ENCODE measurements around the gene ASPDH.
"Not testable (repeated sequence)": the region's sequence is repeated elsewhere in the genome, so short reads cannot be mapped to it uniquely, and the experiment has no call there.

Gene ASPDH

DNA sequence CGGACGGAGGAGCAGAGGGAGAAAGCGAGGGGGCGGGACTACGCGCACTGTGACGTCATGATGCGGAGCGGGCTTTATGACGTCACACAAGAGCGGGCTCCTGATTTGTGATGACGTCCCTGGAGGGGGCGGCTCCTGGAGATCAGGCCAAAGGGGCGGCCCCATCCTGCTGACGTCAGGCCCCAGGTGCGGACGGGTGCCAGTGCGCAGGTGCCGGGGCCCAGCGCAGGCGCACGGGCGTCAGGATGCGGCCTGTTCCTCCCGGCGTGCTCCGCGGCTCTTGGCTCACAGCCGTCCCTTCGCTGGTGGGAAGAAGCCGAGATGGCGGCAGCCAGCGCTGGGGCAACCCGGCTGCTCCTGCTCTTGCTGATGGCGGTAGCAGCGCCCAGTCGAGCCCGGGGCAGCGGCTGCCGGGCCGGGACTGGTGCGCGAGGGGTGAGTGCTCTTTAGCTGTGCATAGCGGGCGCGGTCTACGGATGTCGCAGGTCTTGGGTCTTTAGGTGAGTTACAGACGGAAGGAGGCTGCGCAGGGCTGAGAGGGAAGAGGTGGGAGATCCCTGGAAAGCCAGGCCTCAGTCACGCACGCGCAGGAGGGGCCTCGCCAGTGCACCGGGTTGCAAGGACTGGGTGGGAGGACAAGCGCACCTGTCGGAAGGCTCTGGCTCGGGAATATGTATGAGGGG lies 37.3 kb downstream of the ASPDH start, which contains the start of the genes EMC10 and GARIN5A:
Gene EMC10 (plus strand): TSS at position 284 of the 683 bp plus-strand sequence. CDS start 38 bp downstream, at position 322.
Gene GARIN5A (minus strand): TSS at position 625 of the 683 bp plus-strand sequence. CDS start 460 bp downstream, at position 165.
- DNase-seq: peak; percentile 97

DNA sequence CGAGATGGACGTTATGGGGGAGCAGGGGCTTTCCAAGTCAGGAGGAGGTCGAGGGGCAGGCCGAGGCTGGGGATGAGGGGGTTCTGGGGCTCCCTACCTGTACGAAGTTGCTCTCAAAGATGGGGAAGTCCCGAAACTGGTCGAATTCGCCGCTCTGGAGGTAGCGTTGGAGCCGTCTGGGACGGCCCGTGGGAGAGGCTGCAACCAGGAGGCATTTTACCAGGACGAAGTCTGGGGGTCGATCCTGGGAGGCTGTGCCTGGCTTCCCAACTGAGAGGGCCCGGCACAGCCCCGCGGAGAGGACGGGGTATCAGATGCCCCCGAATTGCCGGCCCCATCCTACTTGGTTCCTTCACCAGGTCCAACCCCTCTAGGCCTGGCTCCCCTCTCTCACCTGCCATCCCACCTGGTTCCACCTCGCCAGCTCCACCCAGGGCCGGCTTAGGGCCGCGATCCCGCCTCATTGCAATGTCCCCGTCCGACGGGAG lies 37.9 kb downstream of the ASPDH start:
- DNase-seq: no peak

DNA sequence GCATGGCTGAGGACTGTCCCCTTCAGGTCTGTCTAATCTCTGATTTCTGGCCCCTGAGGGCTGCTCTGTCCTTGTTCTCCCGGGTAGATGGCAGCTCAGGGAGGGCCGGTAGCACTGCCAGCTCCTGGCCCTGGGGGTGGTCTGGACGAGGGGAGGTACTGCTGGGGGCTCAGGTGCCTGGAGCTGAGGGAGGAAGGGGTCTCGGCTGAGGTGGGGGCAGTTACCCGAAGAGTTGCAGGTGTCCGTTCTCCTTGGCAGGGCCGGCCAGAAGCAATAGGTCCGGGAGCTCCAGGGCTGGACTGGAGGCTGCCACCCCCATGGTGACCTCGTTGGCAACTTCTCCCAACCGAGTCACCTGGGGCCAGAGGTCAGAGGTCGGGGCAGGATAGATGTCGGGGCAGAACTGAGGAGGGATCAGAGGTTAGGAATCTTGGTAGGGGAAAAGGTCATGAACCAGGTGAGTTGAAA lies 38.6 kb downstream of the ASPDH start:
- DNase-seq: no peak

DNA sequence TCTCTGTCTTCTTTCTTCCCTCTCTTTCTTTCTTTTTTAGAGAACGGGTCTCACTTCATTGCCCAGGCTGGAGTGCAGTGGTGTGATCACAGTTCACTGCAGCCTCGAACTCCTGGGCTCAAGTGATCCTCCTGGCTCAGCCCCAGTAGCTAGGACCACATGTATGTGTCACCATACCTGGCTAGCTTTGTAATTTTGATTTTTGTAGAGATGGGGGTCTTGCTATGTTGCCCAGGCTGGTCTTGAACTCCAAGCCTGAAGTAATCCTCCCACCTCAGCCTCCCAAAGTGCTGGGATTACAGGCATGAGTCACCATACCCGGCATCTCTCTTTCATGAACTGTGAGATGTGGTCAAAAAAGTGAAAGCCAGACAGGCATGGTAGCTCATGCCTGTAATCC lies 40.4 kb downstream of the ASPDH start:
- DNase-seq: not testable (repeated sequence)

DNA sequence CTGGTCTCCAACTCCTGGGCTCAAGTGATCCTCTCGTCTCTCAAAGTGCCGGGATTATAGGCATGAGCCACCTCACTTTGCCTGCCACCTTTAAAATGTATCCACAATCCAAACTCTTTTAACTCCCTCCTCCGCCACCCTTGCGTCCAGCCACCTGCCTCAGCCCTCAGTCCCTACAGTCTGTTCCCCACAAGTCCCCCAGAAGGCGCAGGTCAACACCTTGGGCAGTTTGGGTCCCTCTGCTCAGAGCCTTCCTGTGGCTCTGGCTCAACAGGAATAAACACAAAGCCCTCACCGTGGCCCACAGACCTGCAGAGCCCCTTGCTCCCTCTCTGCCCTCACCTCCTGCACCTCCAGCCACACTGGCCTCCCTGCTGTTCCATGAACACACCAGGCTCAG lies 44.9 kb downstream of the ASPDH start:
- DNase-seq: no peak

DNA sequence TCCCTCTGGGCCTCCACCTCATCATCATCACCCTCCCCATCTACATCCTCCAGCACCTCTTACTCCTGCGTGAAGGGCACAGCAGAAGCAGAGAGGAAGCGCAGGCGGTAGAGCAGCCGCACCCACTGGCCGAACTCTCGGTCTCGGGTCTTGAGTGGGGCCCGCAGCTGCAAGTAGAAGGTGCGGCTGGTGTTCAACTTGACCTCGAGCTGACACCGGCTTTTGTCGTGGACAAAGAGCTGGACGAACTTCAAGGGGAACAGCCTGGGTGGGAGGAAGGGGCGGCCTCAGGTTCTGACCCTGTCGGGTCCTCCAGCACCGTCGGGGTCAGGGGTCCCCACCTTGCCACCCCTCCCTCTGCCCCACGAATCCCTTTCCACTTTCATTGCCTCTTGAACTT lies 46.1 kb downstream of the ASPDH start:
- no peak for DNase-seq

DNA sequence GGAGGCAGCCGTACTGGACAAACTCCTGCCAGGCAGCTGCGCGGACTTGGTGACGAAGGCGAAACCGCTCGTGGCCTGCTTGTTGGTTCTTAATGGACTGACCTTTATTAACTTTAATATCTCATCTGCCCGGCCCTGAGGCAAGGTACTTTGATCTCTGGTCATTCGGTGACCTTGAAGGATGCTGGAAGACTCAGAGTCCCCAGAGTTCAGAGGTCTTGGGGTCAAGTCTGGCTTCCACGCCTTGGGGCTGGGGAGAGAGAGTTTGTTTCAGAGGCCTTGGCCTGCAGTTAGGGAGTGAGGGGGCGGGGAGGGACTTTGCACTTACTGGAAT lies 47.0 kb downstream of the ASPDH start:
- no peak for DNase-seq

DNA sequence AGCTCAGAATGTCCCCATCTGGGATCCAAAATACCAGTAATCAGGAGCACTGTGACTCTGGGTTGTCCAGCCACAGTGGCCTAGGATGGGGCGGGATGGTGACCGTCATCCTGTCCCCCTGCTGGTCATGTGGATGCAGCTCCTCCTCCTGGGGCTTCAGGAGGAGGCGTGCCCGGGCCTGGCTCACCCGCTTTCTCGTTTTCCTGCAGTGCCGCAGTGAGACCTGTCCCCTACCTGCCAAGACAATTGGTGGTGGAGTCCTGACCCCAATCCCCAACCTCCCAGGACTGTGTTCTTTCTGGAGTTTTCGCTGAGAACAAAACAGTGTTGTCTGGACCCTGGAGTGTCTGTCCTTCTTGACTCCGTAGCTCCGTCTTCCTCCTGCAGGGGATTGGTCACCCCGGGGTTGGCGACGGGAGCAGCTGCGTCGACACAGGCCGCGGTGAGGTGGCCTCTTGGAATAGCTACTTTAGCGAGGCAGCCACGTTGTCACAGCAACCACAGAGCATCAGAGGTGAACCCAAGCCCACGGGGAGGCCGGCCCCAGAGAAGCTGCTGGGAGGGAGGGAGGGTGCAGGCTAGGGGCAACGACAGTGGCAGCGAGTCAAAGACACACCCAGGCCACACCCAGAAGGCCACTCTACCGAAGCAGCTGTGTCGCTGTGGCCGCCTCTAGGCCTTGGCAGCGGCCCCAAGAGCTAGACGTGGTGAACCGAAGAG lies 47.6 kb downstream of the ASPDH start:
- DNase-seq: no peak

DNA sequence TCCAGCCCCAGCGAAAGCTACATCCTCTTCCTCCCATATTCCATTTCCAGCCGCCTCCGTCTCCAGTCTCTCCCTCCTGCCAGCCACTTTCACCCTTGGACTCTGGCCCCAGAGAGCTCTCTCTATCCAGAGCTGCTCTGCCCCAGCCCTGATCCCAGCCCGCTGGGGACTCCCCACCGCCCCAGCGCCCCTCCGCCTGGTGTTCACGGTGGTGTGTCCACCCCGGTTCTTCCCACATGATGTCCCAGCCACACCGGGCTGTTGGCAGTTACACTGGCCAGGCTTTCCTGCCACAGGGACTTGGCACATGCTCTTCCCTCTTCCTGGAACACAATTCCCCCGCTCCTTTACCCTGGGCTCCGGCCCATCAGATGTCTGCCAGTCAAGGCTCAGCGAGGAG lies 48.7 kb downstream of the ASPDH start:
- no peak for DNase-seq

DNA sequence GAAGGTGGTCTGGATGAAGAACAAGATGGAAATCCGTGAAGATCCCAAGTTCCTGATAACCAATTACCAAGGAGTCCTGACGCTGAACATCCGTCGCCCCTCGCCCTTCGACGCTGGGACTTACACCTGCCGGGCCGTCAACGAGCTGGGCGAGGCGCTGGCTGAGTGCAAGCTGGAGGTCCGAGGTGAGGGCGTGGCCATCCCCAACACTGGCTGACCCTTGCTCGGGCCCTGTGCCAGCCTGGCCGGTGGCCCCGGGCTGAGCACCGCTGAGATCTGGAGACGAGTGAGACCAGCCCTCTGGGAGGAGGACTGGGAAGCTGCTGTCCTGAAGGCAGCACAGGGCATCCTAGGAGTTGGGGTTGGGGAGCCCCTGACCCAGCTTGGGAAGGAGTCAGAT lies 49.4 kb downstream of the ASPDH start:
- no peak for DNase-seq

DNA sequence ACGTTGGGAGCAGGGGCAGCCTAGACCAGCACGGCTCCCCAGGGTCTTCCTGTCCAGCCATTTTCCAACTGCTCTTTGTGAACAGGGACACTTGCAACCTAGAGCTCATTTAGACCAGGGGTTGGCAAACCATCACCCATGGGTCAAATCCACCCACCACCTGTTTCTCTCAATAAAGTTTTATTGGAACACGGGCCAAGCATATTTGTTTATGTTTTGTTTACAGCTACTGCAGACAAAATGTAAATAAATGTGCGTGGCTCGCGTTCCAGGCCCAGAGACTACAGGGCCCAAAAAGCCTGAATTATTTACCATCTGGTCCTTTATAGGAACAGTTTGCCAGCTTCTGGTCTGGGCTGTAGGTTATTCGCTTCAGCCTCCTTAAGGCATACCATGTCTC lies 50.7 kb downstream of the ASPDH start:
- DNase-seq: no peak

Data from CD4-positive, alpha-beta T cell treated with Interleukin-21 for 1 hour (primary cell).